Activated CD4-positive, alpha-beta T cell treated with anti-CD3 and anti-CD28 coated beads for 1 hour (primary cell): ENCODE measurements around the gene CAPN10.
"Not testable (repeated sequence)": the region's sequence is repeated elsewhere in the genome, so short reads cannot be mapped to it uniquely, and the experiment has no call there.

ENCODE experiments used
- DNase-seq: peaks from one replicate; pipeline ENCODE4 v3.0.0-alpha.2; 2020

Gene CAPN10

GRCh38 chr2:240604291-240604938, 17.9 kb downstream of the CAPN10 start:
- no peak for DNase-seq

DNA sequence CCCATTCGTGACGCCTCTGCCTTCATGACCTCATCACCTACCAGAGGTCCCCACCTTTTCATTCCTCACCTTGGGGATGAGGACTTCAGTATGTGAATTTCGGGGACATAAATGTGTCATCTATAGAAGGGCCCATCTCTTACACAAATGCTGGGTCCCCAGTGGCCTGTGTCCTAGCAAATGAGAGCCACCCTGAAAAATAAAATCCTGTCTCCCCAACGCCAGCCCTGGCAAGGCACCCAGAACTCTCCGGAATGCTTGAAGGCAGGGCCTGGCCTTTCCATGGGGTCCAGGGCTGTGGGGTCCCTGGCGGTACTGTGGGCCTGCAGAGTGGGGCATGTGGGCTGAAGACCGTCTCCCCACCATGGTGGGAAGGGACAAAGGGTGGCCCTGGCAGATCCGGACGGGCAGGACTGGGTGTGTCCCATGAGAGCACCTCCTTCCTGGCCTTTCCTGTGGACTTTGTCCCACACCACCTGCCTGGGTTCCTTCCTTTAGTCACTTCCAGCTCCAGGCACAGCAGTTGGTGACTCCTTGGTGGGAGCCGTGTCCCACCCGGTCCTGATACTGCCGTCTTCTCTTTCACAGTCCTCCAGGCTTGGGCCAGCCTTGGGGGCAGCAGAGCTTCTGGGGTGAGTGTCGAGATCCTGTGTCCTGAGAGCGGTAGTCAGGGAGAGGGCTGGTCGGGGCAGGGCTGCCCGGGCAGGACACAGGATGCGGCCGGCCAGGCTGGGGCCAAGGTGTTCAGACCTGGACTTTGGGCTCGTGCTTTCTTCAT, 18.6 kb downstream of the CAPN10 start:
- DNase-seq = no peak

GRCh38 chr2:240605867-240606743, 19.6 kb downstream of the CAPN10 start:
- no peak for DNase-seq

DNA sequence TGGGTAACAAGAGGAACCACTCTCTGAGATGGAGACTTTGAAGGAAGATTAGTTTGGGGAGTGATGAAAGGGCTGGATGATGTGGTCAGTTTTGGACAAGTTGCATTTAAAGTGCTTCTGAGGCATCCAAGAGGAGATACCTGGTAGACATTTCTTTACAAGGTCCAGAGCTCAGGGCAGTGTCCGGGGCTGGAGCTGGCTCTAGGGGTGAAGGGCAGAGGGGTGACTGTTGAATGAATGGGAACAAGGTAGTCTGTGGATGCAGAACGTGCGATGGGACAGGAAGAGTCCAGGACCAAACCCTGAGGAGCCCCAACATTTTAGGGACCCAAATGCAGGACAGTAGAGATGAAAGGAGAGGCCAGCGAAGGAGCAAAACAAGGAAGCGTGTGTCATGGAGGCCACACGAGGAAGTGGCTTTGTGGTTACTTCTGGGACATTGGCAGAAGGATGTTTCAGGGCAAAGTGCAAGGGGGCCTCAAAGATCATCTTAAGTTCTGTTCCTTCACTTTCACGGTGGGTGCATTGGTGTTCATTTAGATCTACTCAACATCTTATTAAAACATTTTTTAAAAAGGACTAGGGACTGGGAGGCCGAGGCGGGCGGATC, 25.2 kb downstream of the CAPN10 start:
- no peak for DNase-seq

DNA sequence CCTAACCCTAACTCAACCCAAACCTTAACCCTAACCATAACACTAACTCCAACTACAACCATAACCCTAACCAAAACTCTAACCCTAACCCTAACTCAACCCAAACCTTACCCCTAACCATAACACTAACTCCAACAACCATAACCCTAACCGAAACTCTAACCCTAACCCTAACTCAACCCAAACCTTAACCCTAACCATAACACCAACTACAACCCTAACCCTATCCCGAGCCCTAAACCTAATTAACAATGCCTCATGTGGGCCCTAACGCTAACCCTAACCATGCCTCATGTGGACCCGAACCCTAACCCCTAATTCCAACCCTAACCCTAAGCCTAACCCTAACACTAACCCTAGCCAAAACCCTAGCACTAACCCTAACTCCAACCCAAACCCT, 27.2 kb downstream of the CAPN10 start:
- DNase-seq = no peak

DNA sequence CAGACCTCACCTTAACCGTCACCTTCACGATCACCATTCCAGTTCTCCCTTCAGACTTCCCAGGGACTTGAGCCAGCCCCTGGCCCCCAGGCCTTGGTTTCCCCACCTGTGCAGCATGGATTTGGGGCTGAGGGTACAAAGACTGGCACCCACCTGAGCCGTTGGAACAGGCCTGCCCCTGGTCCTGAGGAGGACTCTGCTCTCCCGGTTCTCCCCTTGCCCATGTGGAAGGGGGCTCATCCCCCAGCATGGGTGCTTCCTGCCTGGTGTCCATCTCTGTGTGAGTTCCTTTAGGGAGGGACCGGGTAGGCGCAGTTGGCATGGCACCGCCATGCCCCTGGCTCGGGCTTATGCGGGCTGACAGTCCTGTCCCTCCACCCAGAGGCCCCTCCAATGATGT, 27.9 kb downstream of the CAPN10 start:
- DNase-seq = no peak

DNA sequence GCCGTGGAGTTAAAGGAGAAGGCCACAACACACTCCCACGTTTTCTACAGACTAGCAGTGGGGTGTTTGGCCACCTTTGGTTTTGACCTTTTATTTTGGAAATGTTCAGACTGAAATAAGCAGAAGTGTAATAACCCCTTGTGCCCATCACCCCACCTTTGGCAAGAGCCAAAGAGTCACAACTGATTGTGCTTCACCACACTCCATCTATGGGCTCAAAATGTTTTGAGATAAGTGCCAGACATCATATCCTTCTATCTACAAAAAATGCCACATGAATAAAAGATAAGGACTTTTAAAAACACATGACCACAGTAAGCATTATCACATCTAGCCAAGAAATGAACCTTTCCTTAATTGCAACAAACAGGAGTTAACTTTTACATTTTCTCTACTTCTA, 28.9 kb downstream of the CAPN10 start:
- no peak for DNase-seq

GRCh38 chr2:240615820-240616547, 29.4 kb downstream of the CAPN10 start:
- DNase-seq = no peak

DNA sequence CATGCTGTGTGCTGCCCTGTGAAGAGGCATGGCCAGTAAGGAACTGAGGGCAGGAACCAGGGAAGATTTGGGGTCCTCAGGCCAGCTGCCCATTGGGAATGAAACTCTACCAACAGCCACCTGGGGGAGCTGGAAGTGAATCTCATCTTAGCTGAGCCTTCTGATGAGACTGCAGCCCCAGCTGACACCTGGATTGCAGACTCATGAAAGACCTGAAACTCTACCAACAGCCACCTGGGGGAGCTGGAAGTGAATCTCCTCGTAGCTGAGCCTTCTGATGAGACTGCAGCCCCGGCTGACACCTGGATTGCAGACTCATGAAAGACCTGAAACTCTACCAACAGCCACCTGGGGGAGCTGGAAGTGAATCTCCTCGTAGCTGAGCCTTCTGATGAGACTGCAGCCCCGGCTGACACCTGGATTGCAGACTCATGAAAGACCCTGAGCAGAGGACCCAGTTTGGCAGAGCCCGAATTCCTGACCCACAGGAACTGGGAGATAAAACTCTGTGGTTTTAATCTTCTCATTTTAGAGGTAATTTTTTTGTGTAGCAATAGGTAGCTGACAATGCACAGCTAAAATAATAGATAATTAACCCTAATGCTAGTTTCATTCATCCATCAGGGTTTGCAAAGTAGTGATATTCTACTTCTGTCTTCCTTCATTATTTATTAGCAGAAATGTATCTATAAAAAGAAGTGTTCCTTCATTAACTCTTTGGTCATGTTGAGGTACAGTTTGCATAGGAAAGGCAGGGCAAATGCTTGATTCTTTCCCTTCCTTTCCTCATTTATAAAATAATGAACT, 30.5 kb downstream of the CAPN10 start:
- not testable (repeated sequence) for DNase-seq

GRCh38 chr2:240618776-240619175, 32.2 kb downstream of the CAPN10 start:
- DNase-seq = no peak

DNA sequence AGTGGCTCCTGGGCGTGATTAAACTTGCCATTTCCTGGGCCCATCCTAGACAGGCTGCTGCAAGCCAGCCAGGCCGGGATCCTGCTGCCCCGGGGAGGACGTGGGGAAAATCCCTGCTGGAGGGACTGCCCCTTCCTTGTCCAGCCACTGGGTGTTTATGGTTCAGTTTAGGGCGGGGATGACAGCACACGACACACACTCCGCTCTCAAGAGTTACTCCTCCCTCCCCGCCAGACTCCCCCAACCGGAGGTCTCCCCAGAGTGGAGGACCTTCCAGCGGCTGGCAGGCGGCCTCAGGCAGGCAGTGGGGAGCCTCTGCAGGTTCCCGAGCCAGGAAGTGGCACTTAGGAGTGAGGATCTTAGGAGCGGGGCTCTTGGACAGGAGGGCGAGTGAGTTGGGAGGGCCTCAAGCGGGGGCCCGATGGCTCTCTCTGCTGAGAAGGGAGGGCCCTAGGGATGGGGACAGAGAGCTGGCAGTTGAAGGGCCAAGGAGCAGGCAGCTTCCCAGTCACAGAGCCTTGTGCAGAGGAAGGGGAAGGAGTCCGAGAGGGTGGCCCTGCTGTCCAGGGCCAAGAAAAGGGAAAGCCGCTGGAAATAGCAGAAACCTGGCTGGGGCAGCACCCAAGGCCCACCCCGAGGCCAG, 33.1 kb downstream of the CAPN10 start:
- no peak for DNase-seq

- no peak for DNase-seq
Measured at GRCh38 chr2:240620149-240620731, 33.7 kb downstream of the CAPN10 start.

DNA sequence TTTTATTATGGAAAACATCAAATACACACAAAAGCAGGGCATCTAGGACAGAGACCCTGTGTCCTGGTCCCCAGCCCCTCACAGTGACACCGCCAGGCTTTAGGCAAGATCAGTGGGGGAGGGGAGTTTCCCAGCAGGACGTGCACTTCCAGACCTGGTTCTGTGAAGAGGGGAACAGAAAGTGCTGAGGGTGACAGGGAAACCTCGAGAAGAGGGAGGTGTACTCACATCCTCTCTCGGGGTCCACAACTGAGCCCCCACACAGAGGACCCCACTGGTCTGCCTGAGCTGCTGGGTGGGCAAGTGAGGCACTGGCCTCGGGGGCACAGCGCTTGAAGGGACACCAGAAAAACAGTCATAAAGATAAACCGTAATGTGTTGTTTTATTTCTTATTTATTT, 34.3 kb downstream of the CAPN10 start:
- DNase-seq = no peak

DNA sequence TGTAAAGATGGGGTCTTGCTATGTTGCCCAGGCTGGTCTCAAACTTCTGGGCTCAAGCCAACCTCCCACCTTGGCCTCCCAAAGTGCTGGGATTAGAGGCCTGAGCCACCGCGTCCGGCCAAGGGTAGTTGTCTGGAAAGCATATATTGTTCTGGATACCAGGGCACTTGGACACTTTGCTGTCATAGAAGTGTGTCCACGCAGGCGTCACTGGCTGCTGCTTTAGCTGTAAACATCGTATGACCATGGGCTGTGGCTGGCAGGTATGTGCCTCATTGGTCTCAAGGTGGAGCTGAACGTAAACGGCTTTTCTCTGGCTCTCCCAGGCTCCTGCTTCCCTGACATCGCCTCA, 35.5 kb downstream of the CAPN10 start:
- DNase-seq = no peak

- peak; percentile 23 for DNase-seq
Measured at GRCh38 chr2:240622531-240623235, 36.1 kb downstream of the CAPN10 start.

DNA sequence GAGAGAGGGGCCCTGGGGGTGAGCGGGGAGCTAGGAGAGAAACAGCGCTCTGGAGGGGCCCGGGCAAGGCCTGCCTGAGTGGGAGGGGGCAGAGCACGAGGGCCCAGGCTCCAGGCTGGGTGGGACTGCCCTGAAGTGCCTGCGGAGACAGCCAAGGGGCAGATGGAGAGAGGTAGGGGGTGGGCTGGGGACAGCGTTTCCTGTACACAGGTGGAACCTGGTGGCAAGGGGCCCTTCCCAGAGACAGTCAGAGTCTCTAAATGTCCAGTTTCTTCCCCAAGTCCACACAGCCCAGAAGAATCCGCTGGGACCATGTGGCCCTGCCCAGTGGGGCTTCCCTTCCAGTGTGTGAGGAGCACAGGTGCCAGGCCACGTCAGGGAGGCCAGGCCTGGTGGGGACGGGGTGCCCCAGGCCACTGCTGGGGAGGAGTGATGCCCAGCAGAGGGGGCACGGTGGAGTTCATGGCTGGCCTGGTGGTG, 37.0 kb downstream of the CAPN10 start:
- DNase-seq = no peak

- no peak for DNase-seq
Measured at GRCh38 chr2:240624011-240624949, 37.7 kb downstream of the CAPN10 start.

GRCh38 chr2:240624950-240625621, 38.6 kb downstream of the CAPN10 start, which contains the start of gene GPR35:
Gene GPR35 (plus strand): TSS chr2:240625480. CDS start chr2:240629953, 4,473 bp downstream.
- peak; percentile 52 for DNase-seq
